ENCODE data around the gene SPG21.

Gene SPG21

GRCh38 chr15:64991536-64992135 lies 1.9 kb upstream of the SPG21 start:
- no peak for DNase-seq (ENCODE audit: low spot score)

GRCh38 chr15:64990168-64990470 lies 405 bp upstream of the SPG21 start:
- DNase-seq (ENCODE audit: low spot score) = no peak

- no peak for DNase-seq (ENCODE audit: low spot score)
Observed at GRCh38 chr15:64987136-64987535, 2.6 kb downstream of the SPG21 start.

DNA sequence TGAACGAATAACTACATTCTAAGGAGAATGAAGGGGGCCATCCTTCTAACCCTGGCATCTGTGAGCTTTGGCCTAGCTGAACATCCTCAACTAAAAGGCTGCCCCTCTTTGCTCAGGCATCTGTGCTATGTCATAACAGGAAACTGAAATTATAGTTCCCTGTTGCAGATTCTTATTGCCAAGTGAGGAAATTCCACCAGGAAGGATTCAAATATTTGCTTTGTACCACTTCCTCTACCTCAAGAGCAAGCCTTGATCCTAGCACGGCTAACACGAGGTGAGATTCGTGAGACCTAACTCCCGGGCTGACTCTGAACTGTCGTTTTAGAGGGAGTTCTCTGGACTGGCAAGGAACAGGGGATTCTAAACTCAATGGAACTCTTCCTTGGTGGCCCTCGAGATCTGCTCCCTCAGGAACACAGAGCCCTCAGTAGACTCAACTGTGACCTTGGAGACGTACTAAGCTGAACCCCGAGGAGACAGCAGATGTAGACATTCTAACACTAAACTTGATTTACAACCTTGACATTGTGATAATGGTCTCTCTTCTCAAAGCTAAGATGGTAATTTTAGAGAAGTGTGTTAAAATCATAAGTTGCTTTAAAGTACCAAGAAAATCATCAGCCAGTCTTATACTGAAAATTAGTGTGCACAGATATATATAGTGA lies 4.2 kb downstream of the SPG21 start:
- DNase-seq (ENCODE audit: low spot score) = no peak

DNA sequence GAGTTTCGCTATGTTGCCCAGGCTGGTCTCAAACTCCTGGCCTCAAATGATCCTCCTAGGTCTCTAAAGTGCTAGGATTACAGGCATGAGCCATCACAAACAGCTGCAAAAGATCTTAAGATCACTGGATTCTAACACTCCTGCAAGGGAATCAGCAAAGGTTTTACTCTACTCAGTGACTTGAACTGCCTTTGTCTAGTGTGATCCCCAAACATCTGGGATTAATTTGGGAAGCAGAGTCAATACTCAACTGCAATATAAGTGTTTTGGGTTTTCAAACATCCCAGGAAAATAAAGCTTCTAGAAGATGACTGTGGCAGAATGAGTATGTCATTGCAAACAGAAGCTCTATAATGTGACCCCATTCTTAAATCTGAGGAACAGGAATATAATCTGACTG lies 7.2 kb downstream of the SPG21 start:
- no peak for DNase-seq (ENCODE audit: low spot score)

- DNase-seq (ENCODE audit: low spot score) = no peak
Observed at GRCh38 chr15:64981812-64982431, 7.8 kb downstream of the SPG21 start.

GRCh38 chr15:64979252-64979710 lies 10.4 kb downstream of the SPG21 start:
- DNase-seq (ENCODE audit: low spot score) = peak; percentile 22

DNA sequence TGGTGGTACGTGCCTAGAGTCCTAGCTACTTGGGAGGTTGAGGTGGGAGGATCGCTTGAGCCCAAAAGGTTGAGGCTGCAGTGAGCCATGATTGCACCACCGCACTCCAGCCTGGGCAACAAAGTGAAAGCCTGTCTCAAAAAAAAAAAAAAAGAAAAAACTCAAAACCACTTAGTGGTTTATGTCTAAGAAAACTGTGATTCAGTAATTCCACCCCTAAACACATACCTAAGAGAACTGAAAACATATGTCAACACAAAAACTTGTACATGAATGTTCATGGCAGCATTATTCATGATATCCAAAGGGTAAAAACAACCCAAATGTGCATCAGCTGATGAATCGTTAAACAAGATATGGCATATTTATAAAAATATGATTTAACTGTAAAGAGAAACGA lies 14.3 kb downstream of the SPG21 start:
- DNase-seq (ENCODE audit: low spot score) = no peak

DNA sequence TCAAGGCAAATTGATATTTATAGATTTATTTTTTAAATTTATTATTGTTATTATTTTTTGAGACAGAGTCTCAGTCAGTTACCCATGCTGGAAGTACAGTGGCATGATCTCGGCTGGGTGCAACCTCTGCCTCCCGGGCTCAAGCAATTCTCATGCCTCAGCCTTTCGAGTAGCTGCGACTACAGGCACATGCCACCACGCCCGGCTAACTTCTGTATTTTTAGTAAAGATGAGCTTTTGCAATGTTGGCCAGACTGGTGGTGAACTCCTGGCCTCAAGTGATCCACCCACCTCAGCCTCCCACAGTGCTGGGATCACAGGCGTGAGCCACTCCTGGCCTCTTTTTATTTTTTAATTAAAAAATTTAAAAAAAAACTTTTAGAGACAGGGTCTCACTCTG lies 19.0 kb downstream of the SPG21 start:
- DNase-seq (ENCODE audit: low spot score) = no peak

DNA sequence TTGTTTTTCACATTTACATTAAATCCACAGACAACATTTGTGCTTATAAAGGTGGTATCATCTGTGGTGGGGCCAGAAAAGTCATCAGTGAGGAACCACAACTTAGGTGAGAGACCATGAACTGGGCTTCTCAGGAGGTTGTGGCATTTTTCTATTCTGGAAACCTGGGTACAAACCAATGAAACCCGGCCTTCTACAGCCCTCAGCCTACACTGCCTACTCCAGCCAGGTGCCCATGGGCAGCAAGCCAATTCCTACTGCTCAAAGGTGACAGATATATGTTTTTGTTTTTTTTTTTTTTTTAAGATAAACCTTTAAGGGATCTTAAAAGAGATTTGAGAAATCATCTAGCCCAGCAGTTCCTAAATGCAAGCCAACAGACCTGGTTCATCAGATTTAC lies 20.3 kb downstream of the SPG21 start:
- no peak for DNase-seq (ENCODE audit: low spot score)

DNA sequence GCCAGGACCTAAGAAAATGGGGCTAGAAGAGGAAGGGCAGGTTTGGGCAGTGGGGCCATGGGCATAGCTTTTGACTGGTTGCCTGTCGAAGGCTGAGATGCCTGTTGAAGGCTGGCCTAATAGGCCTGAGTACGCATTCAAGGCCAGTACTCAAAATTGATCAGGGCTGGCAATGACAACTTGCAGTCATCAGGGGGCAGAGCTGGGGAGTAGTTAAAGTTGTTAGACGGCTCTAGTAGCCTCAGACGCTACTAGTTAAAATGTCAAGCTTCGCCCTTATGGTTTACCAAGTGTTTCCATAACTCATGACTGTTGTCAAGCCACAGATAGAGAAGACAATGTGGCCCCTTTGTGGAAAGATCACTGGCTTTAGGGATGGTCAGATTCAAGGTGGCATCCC lies 28.7 kb downstream of the SPG21 start:
- no peak for DNase-seq (ENCODE audit: low spot score)

DNA sequence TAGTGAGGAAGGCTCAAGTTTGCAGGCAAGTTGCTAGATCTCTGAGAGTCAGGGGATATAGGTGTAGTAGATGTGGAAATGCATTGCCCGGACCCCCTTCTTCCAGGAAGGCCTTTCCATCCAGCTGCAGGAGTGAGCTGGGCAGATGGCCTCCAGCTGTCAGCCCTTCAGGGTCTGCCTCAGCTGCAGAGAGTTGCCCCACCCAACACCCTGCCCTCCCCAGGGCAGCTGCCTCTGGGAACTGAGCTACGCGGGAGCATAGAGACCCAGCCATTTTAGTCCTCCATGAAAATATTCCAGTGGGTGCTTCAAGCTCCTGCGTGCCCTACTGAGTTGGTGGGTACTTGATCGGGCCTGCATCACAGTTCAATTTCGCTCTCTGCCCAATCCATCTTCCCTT lies 29.6 kb downstream of the SPG21 start:
- DNase-seq (ENCODE audit: low spot score) = no peak

DNA sequence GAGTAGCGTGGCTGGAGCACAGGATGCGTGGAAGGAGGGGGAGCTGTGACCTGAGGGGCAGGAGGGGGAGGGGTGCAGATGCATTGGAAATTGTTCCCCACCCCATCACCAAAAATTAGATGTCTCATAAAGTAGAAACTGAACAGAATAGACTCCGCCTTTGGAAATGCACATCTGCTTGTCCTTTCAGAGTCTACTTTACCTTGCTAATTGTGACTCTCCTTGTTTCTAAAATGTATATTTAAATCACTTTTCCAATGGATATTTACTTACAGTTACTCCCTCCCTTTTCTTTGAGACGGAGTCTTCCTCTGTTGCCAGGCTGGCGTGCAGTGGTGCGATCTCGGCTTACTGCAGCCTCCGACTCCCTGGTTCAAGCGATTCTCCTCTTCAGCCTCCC lies 30.6 kb downstream of the SPG21 start:
- DNase-seq (ENCODE audit: low spot score) = no peak

DNA sequence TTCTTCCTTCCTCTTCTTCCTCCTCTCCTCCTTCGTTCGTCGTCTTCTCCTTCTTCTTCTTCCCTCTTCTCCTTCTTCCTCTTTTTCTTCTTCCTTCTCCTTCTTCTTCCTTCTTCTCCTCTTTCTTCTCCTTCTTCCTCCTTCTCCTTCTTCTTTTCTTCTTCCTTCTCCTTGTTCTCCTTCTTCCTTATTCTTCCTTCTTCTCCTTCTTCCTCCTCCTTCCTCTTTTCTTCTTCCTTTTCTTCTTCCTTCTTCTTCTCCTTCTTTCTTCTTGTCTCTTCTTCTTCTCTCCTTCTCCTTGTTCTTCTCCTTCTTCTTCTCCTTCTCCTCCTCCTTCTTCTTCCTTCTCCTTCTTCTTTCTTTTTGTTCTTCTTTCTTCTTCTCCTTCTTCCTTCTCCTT lies 35.3 kb downstream of the SPG21 start:
- no peak for DNase-seq (ENCODE audit: low spot score)

DNA sequence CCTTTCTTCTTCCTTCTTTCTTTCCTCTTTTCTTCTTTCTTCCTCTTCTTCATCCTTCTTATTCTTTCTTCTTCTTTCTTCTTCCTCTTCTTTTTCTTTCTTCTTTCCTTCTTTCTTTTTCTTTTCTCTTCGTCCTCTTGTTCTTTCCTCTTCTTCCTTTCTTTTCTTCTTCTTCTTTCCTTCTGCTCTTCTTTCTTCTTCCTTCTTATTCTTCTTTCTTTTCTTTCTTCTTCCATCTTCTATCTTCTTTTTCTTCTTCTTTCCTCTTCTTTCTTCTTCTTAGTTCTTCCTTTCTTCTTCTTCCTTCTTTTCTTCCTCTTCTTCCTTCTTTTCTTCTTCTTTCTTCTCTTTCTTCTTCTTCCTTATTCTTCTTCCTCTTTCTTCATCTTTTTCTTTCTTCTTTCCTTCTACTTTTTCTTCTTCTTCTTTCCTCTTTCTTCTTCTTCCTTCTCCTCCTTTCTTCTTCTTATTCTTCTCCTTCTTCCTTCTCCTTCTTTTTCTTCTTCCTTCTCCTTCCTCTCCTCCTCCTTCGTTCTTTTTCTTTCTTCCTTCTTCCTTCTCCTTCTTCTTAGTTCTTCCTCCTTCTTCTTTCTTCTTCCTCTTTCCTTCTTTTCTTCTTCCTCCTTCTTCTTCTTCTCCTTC lies 37.8 kb downstream of the SPG21 start:
- DNase-seq (ENCODE audit: low spot score) = no peak

DNA sequence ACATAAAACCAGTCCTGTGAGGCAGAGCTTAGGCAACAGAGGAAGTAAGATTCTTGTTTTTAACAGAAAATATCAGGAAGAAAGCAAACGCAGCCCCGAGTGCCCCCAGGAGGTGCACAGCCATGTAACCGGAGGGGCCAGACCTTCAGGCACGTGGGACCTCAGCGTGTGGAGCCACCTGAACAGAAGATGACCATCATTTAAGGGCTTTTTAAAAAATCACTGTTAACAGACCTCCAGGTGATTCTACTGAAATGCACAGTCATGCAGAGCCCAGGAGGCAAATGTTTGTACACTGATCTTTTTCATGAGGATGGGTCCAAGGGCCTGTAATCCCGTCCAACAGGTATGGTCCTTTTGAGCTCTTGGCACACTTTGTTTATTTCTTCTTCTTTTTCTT lies 38.8 kb downstream of the SPG21 start:
- DNase-seq (ENCODE audit: low spot score) = no peak

DNA sequence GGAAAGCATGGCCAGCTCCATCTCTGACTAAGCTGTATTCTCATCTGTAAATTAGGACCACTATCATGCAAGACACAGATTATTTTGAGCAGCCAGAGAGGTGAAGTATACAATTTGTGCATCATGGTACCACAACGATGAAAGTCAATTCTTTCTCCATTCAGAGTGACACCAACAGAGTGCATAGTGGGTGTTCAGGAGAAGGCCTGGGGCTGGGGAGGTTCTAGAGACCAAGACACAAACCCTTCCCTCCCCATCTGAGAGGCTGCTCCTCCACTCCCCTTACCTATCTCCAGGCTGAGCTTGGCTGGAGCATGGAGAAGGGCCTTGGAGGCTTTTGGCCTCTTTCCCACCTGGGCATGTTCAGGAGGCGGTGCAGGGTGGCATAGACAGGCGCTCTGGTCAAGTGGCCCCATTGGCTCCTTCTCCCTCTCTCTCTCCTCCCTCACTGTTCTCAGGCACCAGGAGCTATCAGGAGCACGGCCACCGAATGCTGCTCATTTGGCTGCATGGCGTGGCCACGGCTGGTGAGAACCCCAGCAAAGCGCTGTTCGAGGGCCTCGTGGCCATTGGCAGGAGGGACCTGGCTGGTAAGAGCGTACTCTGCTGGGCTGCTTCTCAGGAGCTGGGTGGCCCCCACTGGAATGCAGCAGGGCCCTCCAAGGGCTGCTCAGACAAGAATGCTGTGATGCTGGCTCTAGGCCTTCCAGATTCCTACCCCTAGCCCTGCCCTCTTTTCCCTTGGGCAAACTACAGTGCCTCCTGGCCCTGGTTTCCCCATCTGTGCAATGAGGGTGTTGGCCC lies 40.1 kb downstream of the SPG21 start:
- DNase-seq (ENCODE audit: low spot score) = no peak

DNA sequence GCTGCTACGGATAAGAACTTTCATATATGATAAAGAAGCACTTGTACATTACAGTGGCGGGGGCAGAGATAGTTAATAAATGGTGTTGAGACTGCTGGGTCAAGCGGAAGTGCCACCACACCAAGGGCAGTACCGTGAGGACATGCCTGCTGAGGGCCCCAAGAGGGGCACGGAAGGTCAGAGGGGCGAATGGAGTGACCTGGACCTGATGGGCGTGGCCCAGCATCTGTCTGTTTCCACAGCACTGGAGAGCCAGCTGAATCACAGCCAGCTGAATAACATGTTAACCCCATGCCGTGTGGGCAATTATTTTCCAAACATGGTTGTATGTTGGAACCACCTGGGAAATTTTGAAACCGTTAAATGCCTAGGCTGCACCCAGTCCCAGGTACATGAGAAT lies 40.8 kb downstream of the SPG21 start:
- DNase-seq (ENCODE audit: low spot score) = no peak

- no peak for DNase-seq (ENCODE audit: low spot score)
Observed at GRCh38 chr15:64947211-64947610, 42.5 kb downstream of the SPG21 start.

DNA sequence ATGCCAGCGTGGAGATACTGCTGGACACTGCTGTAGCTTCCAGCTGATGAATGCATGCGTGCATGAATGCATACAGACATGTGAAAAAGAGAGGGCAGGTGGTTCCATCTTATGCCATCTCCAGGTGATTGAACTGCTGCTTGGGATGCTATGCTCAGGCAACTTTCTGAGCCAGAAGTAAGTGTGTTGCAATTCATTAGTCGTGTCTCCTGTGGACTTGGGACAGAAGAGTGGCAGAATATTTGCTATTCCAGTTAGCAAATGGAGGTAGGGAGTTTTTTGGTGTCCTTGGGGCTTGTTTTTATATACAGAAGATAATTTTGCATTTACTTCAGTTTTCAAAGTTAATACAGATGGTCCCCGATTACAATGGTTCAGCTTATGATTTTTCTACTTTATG lies 44.8 kb downstream of the SPG21 start:
- DNase-seq (ENCODE audit: low spot score) = no peak

DNA sequence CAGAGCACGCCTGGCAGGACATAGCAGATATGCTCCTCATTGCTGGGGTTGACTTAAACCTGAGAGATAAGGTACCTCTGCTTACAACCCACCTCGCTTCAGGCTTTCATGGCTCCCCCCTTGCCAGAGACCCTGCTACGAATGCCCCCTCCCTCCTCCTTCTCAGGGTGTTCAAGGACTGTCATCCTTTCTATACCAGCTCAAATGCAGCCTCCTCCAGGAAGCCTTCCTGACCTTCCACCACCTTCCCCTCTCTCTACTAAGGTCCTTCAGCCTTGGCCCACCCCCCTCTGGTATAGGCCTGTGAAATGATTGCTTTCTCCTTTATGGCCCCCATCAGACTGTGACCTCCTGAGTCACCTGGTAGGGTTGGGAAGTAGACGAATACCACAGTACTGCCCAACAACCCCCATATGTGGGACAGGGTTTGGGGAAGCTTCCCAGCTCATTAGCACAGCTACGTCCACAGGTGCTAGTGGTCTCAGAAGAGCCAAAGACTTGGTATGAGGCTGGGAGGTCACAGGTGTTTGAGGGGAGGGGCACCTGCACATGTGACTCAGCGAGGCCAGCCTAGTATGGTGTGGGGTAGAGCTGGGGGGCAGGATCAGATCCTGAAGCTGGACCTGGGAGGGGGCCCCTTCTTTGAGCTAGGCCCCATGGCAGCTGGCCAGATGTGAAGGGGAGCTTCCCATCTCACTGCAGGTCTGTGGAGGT lies 46.0 kb downstream of the SPG21 start:
- DNase-seq (ENCODE audit: low spot score) = no peak

DNA sequence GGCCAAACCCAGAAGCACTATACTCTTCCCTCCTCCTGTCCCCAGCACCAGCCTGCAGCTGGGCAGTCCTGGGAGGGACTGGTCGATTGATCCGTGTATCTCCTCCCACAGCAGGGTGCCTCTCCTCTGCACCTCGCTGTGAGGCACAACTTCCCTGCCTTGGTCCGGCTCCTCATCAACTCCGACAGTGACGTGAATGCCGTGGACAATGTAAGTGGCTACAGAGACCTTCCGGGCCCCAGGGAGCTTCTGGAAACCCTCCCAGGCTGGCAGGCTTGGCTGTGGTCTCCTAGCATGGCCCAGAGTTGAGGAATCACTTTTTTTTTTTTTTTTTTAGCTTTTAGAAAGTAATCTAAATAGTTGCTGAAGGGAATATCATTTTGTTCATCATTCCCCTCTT lies 47.4 kb downstream of the SPG21 start:
- no peak for DNase-seq (ENCODE audit: low spot score)

Data from putamen (tissue), 1 donor.